GM04504 (cell line): ENCODE data around the gene LRIT2.

Source experiments
- DNase-seq: peaks from one replicate; pipeline ENCODE4 v3.0.0-alpha.2; 2012; ENCODE audit warnings: low read depth

Gene LRIT2

GRCh38 chr10:84243759-84244158 lies 18.4 kb upstream of the LRIT2 start:
- DNase-seq, result no peak

GRCh38 chr10:84241185-84241790 lies 15.9 kb upstream of the LRIT2 start, which contains the start of gene LRIT1:
LRIT1 (minus strand) TSS chr10:84241546; CDS start chr10:84241439, 107 bp downstream.
- DNase-seq, result no peak

GRCh38 chr10:84238909-84239308 lies 13.6 kb upstream of the LRIT2 start:
- DNase-seq, result no peak

- DNase-seq, result no peak
Observed at GRCh38 chr10:84237199-84238051, 12.1 kb upstream of the LRIT2 start.

GRCh38 chr10:84236807-84237198 lies 11.5 kb upstream of the LRIT2 start:
- DNase-seq, result no peak

- DNase-seq, result no peak
Observed at GRCh38 chr10:84235096-84235495, 9.8 kb upstream of the LRIT2 start.

- no peak for DNase-seq
Observed at GRCh38 chr10:84234479-84234878, 9.1 kb upstream of the LRIT2 start.

- no peak for DNase-seq
Observed at GRCh38 chr10:84233940-84234339, 8.6 kb upstream of the LRIT2 start.

- no peak for DNase-seq
Observed at GRCh38 chr10:84232376-84232775, 7.0 kb upstream of the LRIT2 start.

- DNase-seq, result no peak
Observed at GRCh38 chr10:84230359-84230758, 5.0 kb upstream of the LRIT2 start.

- DNase-seq, result no peak
Observed at GRCh38 chr10:84227810-84228209, 2.5 kb upstream of the LRIT2 start.

- DNase-seq, result no peak
Observed at GRCh38 chr10:84226616-84227015, 1.3 kb upstream of the LRIT2 start.

- DNase-seq, result no peak
Observed at GRCh38 chr10:84224411-84225028, 824 bp downstream of the LRIT2 start.

GRCh38 chr10:84221916-84222315 lies 3.4 kb downstream of the LRIT2 start:
- DNase-seq, result no peak

- no peak for DNase-seq
Observed at GRCh38 chr10:84217746-84218145, 7.6 kb downstream of the LRIT2 start.

- DNase-seq, result no peak
Observed at GRCh38 chr10:84216834-84217233, 8.5 kb downstream of the LRIT2 start.

- no peak for DNase-seq
Observed at GRCh38 chr10:84214612-84215235, 10.6 kb downstream of the LRIT2 start.

- no peak for DNase-seq
Observed at GRCh38 chr10:84214046-84214572, 11.2 kb downstream of the LRIT2 start.

- DNase-seq, result no peak
Observed at GRCh38 chr10:84213076-84213475, 12.3 kb downstream of the LRIT2 start.

GRCh38 chr10:84212014-84212413 lies 13.3 kb downstream of the LRIT2 start:
- DNase-seq, result no peak

- no peak for DNase-seq
Observed at GRCh38 chr10:84211566-84211965, 13.8 kb downstream of the LRIT2 start.

- no peak for DNase-seq
Observed at GRCh38 chr10:84208023-84208422, 17.3 kb downstream of the LRIT2 start.
